HG02973 (cell line): ENCODE results near the gene COQ8A.
"Not testable (repeated sequence)": the region's sequence is repeated elsewhere in the genome, so short reads cannot be mapped to it uniquely, and the experiment has no call there.

Source experiments
- ATAC-seq: cut with Tn5 transposase; IDR thresholded peaks from one replicate; pipeline ENCODE4 v1.9.1; 2021; ENCODE audit warnings: moderate library complexity; ENCODE audit not compliant: unreplicated experiment

COQ8A gene

DNA sequence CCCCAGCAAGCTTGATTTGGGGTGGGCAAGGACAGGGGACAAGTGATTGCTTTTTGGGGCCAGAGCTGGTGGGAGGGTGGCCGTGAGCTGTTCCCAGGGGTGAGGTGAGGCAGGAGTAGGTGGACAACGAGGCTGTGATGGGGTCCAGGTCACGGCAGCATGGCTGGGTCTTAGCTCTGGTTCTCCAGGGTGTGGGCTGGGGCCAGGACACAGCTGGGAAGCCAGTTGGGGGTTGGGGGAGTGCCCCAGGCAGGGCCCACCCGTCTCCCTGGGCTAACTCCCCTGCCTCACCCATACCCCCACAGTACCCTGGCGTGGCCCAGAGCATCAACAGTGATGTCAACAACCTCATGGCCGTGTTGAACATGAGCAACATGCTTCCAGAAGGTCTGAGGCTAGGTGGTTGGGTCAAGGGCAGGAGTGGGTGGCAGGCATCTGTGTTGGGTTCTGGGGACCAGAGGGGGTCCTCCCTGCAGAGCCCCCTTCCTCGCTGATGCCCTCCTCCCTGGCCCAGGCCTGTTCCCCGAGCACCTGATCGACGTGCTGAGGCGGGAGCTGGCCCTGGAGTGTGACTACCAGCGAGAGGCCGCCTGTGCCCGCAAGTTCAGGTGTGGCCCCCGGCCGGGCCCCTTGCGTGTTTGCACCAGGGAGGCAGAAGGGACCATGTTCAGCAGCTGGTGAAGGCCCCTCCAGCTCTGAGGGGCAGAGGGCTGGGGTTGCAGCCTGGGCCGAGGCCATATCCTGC lies 43.3 kb downstream of the COQ8A start:
- no peak for ATAC-seq

DNA sequence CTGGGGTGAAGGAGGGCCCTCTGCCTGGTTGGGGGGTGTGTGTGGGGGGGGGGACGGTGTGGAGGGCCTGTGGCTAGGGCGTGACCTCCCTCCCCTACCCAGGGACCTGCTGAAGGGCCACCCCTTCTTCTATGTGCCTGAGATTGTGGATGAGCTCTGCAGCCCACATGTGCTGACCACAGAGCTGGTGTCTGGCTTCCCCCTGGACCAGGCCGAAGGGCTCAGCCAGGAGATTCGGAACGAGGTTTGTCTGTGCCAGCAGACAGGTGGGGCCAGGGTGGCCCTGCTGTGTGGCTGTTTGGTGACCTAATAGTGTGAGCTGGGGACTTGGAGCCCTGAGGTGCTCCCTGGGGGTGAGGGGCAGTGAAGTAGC lies 43.9 kb downstream of the COQ8A start:
- ATAC-seq = no peak

DNA sequence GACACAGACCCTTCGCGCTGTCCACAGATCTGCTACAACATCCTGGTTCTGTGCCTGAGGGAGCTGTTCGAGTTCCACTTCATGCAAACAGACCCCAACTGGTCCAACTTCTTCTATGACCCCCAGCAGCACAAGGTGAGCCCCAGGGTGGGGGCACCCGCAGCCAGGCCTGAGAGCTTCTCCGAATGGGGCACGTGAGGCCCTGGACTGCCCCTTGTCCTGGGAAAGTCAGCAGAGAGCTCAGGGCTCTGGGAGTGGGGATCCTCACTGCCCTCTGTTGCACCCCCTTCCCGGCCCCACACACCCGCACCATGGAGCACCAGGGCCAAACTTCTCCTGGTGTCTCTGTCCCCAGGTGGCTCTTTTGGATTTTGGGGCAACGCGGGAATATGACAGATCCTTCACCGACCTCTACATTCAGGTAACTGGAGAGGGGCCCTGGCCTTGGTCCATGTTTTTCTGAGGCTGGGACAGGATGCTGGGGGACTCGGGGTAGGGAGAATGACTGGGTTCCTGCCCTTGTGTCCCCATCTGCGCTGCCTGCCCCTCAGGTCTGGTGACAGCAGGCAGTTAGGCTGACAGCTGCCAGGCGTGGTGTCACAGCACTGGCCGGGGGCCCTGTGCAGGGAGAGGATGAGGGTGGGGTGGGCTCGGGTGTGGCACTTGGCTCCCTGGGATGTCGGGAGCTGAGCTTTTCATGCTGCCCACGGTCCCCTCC lies 44.6 kb downstream of the COQ8A start:
- ATAC-seq = no peak

DNA sequence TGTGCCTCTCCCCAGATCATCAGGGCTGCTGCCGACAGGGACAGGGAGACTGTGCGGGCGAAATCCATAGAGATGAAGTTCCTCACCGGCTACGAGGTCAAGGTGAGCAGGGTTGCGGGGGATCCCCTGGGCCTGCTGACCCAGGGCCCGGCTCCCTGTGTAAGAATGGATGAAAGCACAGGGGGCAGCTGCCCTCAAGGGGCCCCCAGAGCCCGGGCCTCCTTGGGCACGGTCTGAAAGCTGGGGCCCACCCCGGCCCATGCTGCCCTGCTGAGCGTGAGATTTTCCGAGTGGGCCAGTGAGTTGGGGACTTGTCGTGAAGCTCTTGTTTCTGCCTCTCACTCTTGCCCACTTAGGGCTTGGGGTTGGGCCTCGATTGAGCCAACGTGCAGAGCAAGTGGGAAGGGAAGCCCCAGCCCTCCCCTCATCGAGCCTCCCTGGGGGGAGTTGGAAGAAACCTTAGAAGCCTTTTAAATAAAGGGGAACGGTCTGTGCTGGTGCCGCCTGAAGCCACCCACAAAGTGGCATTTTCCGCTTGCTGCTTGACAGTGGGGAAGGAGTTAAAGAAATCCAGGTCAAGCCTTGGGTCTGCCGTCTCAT lies 45.2 kb downstream of the COQ8A start:
- ATAC-seq = no peak

DNA sequence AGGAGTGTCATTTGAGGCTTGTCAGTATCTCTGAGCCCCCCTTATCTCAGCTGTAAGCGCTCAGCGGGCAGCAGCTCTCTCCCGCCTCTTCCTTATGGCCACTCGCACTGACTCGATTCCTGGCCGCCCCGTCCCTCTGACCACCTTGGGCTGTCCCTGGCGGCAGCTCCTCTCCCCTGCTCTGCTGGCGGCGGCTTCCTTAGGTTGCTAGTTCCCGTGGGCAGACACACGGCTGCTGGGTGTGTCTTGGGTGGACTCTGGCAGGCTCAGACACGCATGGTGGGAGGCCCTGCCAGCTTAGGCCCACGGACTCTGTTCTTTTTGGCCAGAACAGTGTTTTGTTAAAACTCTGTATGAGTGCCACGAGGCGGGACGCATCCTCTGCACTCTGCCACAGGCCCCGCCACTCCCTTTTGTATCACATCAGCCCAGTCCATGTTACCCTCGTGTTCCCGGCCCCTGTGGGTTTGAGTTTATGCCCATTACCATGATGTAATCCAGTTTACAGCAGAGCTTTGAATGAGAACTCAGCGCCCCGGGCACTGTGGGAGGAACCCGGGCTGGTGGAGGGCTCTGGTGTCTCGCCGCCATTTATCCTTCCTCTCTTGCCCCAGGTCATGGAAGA lies 45.9 kb downstream of the COQ8A start:
- no peak for ATAC-seq

DNA sequence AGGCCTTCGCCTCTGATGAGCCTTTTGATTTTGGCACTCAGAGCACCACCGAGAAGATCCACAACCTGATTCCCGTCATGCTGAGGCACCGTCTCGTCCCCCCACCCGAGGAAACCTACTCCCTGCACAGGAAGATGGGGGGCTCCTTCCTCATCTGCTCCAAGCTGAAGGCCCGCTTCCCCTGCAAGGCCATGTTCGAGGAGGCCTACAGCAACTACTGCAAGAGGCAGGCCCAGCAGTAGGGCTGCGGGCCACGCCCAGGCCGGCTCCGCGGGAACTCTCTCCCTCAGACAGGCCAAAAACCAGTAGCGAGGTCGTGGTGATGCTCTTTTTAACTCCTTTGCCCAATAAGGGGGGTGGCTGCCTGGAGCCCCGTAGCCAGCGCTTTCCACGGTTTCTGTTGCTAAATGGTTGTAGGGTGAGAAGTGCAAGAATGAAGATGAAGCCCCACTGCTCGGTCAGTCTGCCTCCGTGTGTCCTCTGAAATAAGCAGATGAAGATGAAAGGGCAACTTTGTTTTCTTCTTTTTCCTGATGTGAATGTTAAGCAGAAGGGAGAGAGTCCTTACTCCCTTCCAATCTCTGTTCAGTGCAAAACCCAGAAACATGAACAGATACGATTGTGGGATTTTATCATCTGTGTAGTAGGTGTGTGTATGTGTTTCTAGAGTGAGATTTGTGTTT lies 46.5 kb downstream of the COQ8A start:
- no peak for ATAC-seq

DNA sequence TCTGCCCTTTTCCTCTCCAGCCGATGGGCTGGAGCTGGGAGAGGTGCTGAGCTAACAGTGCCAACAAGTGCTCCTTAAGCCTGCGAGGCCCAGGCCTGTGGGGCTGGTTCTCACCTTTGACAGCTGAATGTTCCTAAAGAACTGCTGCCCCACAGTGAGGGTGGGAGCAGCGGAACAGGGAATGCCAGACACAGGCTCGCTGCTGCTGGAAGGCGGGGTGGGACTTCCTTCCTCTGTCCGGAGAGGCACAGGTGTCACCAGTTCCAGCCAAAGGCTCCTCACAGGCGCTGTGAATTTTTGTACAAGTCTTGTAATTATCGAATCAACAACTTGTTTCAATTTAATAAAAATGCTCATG lies 47.1 kb downstream of the COQ8A start:
- ATAC-seq = no peak

DNA sequence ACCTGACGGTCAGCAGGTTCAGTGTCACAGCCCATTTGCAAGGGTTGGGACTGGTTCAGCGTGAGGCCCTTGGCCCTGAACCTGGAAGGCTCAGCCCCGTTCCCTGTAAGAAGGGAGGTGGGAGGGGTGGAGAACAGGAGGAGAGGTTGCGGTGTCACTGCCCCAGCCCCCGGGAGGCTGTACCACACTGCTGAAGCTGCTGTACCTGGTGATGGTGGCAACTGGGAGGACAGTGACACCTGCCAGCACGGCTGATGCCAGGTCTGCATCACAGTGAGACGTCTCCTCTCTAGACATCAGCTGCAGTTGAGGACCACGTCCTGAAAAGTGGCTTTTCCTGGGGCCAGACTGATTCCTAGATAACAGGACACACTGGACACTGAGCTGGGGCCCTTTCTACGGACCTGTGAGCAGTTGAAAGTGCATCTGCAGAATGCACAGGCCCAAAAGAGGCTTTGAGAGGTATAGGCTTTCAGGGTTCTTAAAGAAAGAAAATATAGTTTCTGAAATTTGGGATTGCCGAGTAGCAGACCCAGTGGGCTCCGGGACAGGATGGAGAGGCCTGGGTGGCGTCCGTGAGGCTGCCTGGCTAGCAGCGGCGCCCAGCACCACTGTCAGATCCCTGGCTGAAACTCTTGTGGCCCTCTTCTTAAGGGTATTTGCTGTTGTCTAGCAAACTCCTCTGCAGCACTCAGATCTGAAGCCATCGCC lies 47.7 kb downstream of the COQ8A start:
- ATAC-seq = no peak

DNA sequence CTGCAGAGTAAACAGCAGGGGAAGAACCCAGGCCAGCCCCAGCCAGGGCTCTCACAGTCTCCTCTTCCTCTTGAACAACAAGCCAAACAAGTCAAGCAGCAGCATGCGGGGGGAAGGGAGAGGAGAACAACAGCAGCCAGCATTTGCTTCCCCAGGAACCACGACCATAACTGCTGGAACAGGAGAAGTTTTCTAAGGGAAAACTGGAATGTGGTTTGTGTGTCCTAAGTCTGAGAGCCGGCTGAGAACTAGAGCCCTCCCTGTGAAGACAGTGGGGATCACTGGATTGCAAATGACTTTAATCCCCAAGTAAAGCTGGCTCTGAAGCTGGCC lies 48.2 kb downstream of the COQ8A start:
- no peak for ATAC-seq

DNA sequence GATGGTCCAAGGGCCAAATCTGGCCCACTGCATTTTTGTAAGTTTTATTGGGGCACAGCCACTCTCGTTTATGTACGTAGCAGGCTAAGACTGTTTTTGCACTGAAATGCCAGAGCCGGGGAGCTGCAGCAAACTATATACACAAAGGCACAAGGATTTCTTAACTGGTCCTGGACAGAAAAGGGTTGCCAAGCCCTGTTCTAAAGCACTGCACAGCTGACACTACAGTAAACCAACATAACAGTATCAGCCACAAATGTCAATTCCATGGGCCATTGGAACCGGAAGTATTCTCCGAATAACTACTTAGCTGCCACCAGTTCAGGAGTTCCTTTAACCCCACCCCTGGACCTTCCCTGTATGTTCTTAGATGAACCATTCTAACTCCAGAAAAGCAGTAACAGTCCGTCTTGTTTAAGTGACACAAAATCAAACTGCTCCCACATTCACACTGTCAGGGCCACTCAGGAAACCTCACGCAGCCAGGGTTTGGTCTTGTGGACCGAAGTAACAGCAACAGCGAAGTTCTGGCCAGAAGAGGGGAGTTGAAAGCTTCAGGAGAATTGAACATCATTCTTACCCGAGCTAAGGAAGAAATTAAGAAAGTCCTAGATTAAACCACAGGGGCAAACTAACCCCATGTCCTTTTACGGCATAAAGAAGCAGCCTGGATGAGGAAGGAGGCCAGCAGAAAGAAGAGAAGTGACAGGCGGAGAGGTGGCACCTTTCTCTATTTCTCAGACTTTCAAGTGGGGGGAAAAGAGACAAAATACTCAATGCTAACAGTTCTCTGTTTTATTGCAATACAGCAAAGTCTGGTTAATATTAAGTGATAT lies 49.2 kb downstream of the COQ8A start:
- no peak for ATAC-seq

DNA sequence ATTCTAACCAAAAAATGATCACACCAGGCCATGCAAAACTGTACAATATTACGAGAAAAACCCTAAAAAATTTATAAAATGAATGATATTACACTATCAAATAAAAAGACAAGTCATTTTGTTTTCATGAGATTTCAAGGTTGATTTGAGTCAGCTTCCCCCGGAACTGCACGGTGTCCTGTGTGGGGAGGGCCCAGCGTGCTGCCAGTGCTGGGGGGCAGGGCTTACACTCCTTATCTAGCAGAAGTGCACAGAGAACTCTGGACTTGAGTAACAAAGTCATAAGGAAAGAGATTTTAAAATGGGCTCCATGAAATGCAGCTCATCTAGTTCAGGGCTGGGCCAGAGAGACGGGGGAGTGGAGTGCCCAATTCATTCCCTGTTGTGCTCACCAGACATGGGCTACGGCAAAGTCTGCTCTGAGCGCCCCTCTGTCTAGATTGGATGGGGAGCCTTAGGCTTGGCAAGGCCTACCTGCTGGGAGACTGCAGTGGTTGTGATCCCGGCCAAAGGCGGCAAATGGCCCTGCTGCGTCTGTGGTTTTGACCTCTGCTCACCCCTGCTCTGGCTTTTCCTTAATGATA lies 50.1 kb downstream of the COQ8A start:
- no peak for ATAC-seq

DNA sequence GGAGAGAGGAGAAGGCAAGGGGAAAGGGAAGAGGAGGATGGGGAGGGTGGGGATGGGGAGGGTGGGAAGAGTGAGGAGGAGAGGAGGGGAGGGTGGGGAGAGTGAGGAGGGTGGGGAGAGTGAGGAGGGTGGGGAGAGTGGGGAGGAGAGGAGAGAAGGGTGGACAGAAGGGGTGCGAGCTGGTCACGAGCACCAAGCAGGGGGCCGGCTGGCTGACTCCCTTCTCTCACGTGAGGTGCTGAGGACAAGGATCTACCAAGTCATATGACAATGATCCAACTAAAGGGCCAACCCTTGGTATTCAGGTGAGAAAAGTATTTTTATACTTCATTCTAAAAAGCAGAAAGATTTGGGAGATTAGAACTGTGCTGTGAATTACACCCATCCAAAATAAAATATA lies 51.8 kb downstream of the COQ8A start:
- ATAC-seq = no peak

DNA sequence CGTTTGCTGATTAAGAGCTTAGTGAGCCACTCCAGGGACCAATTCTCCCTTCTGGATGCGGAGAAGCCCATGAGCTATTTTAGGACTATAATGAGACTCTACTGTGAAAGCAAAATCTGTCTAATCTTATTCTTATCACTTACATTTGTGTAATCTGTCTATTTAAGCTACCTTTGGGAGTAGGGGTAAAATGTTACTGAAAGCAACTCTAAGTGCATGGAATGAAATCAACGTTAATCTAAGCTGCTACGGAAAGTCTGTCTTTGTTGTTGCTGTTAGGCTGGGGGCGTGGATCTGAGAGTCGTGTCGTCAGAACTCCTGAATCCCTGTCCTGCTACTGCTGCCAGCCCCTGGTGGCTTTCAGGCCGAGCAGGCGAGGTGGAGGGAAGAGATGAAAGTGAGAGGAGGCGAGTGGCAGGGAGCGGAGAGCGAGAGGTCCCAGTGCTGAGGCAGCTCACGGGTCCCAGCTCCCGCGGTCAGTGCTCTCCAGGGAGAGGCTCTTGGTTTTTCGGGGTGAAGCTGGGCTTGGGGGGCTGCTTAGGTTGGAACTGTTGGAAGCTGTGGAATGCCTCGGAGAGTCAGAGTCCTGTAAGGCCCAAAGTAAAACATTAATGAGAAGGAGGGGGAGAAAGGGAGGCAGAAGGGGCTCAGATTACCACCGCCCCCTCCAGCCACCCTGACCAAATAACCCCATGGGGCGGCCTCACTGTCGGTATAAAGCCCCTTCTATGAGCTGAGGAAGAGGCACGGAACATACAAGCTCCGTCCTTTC lies 53.9 kb downstream of the COQ8A start:
- no peak for ATAC-seq

DNA sequence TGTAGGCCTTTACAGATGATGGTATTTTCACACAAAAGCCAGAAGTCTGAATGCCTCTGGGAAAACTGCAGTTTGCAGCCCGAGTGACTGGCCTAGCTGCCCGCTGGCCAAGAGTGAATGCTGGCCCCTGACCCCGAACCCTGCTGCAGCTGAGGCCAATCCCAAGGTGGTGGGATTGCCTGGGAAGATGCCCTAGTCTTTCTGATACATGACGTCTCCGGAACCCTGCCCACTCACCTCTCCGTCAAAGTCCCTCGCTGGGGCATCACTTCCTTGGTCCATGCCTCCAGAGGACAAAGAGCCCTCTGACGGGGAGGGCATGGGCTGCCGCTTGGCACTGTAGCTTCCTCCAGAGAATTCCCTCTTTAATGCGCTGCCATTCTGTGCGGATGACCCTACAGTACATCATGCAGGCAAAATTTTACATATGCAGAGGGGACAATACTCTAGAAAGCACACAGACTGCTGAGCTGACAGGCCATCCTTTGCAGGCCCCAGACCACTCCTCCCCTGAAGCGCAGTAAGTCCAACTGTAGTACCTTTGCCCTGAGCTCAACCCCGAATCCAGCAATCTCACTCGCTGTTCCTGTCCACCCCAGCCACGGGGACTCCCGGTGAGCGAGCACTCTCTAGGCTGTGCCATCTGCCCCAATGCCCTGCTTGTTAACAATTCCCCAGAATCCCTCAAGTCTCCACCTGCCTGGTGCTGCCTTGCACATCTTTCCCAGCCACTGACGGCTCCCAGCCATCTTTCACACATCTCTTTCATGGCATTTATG lies 54.7 kb downstream of the COQ8A start:
- no peak for ATAC-seq

DNA sequence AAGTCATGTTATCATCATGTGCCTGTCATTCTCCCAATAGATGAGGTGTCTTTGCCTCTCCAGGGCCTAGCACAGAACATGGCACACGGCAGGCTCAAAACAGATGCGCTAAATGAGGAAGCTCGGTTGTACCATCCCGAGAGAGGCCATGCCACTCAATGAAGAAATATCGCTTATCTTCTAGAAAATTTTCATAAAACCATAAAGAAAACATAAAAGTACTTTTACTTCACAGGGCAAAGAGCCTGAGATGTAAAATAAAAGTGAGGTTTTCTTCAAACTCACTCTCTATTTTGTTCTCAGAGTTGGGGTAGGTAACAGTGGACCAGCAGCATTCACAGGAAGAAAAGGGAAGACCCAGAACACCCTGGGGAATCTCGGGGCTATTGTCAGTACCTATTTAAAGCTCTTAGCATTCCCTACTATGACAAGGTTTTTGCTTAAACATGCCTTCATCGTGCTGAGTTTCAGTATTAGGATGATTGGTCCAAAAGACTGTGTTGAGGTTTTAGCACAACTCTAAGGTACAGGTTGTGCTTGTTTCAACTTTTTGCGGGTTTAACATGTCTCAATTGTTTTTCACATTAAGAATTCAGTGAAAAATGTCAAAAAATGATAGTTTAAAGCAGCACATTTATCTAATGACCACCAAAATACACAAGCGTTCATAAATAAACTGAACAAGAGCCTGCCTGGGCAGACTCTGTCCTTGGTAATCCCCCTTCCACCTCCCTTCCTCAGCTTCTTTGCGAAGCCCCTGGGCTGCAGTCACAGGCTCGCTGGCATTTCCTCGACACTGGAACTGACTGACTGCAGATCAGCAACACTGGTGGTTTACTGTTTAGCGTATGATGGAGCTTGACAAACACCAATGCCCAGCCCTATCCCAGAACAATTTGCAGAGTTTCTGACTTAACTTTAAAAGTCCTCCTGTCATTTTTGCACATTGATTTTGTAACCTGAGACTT lies 55.6 kb downstream of the COQ8A start:
- ATAC-seq = peak; percentile 99

DNA sequence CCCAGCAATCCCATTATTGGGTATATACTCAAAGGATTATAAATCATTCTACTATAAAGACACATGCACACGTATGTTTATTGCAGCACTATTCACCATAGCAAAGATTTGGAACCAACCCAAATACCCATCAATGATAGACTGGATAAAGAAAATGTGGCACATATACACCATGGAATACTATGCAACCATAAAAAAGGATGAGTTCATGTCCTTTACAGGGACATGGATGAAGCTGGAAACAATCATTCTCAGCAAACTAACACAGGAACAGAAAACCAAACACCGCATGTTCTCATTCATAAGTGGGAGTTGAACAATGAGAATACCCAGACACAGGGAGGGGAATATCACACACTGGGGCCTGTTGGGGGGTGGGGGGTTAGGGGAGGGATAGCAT lies 59.5 kb downstream of the COQ8A start:
- ATAC-seq = not testable (repeated sequence)

DNA sequence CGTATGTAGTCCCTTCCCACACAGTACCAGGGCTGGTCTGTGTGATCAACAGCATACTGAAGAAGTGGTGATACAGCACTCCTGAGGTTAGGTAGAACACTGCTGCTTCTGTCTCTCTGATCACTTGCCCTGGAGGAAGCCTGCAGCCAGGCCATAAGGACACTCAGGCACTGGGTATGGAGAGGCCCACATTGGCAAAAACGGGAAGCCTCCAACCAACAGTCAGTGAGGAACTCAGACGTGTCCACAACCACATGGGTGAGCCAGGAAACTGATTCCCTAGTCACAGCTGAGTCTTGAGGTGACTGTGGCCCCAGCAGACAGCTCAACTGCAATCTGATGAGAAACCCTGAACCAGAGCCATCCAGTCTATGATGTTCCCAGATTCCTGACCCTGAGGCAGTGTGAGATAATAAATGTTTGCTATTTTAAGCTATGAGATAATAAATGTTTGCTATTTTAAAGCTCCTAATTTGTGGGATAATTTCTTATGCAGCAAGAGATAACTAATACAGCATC lies 62.5 kb downstream of the COQ8A start:
- no peak for ATAC-seq
